Rectal smooth muscle tissue (tissue), 1 donor: ENCODE measurements around the gene NAGPA.

ENCODE experiments used
- H3K27ac ChIP-seq: one replicate; pipeline ENCODE4 v1.7.0; 2013; ENCODE audit warnings: low read depth, low read length, inconsistent platforms
- H3K27me3 ChIP-seq: one replicate; pipeline ENCODE4 v1.7.0; 2013; ENCODE audit warnings: low read length; ENCODE audit not compliant: control insufficient read depth, insufficient read depth
- H3K36me3 ChIP-seq: one replicate; pipeline ENCODE4 v1.7.0; 2013; ENCODE audit warnings: low read length; ENCODE audit not compliant: control insufficient read depth, insufficient read depth
- H3K4me1 ChIP-seq: one replicate; pipeline ENCODE4 v1.7.0; 2013; ENCODE audit warnings: low read length; ENCODE audit not compliant: control insufficient read depth, insufficient read depth
- H3K4me3 ChIP-seq: one replicate; pipeline ENCODE4 v1.7.0; 2013; ENCODE audit warnings: low read length
- H3K9ac ChIP-seq: one replicate; pipeline ENCODE4 v1.7.0; 2013; ENCODE audit warnings: low read length

NAGPA gene

DNA sequence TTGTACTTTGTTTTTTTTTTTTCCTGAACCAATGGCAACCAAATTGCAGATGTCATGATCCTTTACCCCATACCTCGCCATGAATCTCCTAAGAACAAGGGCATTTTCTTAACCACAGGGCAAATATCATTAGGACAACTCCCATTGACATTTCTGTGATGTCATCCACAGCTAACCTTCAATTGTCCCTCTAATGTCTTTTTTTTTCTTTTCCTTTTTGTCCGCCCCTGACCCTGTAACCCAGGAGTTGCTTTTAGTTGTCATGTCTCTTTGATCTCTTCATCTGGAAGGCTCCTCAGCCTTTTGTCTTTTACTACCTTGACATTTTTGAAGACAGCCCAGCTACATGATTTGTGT, 410 bp upstream of the NAGPA start:
- Histone ChIP-seq H3K9ac (peak overlapping the region; percentile 41), H3K27me3 (no peaks in the 10 kb centered on the region), H3K4me3 (peak overlapping the region; percentile 85), H3K4me1 (peaks cover 12% of the 10 kb centered on the region), H3K36me3 (no peaks in the 10 kb centered on the region), H3K27ac (peak overlapping the region; percentile 74)

DNA sequence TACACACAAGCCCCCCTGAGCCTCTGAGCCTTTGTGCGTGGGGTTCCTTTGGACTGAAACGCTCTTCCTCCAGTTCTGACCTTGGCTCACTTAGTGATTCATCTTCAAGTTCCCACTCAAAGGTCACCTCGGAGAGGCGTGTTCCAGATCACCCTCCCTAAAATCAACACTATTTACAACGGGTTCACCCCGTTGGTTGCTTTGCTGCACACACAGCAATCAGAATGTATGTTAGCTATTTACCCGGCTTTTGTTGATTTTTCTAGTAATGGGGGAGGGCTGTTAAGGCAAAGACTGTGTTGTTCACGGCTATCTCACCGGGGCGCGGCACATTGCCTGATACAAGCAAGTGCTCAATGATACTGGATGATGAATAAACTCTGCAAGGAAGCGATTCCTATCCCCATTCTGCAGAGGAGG, 977 bp downstream of the NAGPA start:
- no peak overlapping the region for H3K27ac ChIP-seq
- no peaks in the 10 kb centered on the region for H3K27me3 ChIP-seq
- H3K36me3 ChIP-seq, result no peaks in the 10 kb centered on the region
- peak overlapping the region; percentile 45 for H3K9ac ChIP-seq
- peak overlapping the region; percentile 85 for H3K4me3 ChIP-seq
- H3K4me1 ChIP-seq, result peaks cover 12% of the 10 kb centered on the region

DNA sequence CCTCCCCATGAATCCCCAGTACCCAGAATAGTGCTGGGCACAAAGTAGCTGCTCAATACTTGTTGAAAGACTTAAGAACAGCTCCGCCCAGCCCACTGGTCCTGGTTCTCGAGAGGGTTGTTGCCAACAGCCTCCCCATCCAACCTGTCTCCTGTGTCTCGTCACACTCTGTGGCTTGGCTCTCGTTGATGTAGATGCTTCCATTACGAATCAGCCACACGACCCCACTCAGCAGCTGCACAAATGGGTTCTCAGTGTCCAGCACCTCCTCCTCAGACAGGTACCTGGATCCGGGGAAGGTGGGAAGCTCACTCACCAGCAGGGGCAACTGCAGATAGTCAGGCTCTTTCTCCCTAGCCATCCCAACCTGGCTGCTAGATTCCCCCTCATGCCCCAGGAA, 2.1 kb downstream of the NAGPA start:
- Histone ChIP-seq H3K27ac (no peak overlapping the region), H3K27me3 (no peaks in the 10 kb centered on the region), H3K4me1 (peaks cover 12% of the 10 kb centered on the region), H3K36me3 (no peaks in the 10 kb centered on the region), H3K4me3 (no peak overlapping the region), H3K9ac (no peak overlapping the region)

- H3K36me3 ChIP-seq, result no peaks in the 10 kb centered on the region
These were observed 3.4 kb downstream of the NAGPA start for GRCh38 chr16:5030251-5030870.

GRCh38 chr16:5028950-5029475, 4.7 kb downstream of the NAGPA start:
- no peak overlapping the region for H3K27ac ChIP-seq
- H3K36me3 ChIP-seq, result no peaks in the 10 kb centered on the region
- peaks cover 6% of the 10 kb centered on the region for H3K4me1 ChIP-seq
- no peak overlapping the region for H3K4me3 ChIP-seq
- H3K27me3 ChIP-seq, result no peaks in the 10 kb centered on the region
- no peak overlapping the region for H3K9ac ChIP-seq

More at GRCh38 chr16:5030251-5030870, 3.4 kb downstream of the NAGPA start:
- no peak overlapping the region for H3K9ac ChIP-seq
- no peaks in the 10 kb centered on the region for H3K27me3 ChIP-seq
- peaks cover 12% of the 10 kb centered on the region for H3K4me1 ChIP-seq
- H3K4me3 ChIP-seq, result no peak overlapping the region
- no peak overlapping the region for H3K27ac ChIP-seq

DNA sequence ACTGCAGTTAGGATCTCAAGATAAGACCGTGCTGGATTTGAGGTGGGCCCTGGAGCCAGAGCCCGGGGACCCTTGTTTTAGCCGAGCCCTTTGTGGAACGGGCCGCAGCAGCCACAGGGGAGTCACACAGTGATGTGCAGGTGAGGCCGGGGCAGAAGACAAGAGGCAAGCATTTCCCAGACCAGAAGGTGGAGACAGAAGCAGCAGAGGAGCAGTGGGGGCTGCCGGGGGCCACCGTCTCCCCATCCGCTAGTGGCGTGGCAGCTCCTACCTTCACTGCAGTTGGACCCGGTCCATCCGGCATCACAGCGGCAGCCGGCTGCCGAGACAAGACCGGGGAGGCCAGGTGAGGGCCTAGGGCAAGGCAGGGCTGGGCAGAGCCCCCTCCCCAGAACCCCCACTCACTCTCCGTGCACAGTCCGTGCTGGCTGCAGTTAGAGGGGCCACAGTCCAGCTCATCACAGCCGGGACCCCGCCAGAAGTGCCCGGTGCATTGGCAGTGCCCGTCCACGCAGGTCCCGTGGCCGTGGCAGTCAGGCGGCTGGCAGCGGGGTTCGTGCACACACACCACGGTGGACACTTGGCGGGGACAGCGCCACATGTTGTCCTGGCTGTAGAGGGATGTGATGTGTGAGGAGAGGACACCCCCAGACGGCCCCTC, 6.0 kb downstream of the NAGPA start:
- Histone ChIP-seq H3K9ac (no peak overlapping the region), H3K4me3 (no peak overlapping the region), H3K27me3 (no peaks in the 10 kb centered on the region), H3K27ac (no peak overlapping the region), H3K4me1 (peaks cover under 1% of the 10 kb centered on the region), H3K36me3 (no peaks in the 10 kb centered on the region)

GRCh38 chr16:5027086-5027485, 6.6 kb downstream of the NAGPA start:
- H3K27ac ChIP-seq, result no peak overlapping the region
- H3K36me3 ChIP-seq, result no peaks in the 10 kb centered on the region
- H3K9ac ChIP-seq, result no peak overlapping the region
- H3K4me1 ChIP-seq, result no peaks in the 10 kb centered on the region
- no peaks in the 10 kb centered on the region for H3K27me3 ChIP-seq
- H3K4me3 ChIP-seq, result no peak overlapping the region

DNA sequence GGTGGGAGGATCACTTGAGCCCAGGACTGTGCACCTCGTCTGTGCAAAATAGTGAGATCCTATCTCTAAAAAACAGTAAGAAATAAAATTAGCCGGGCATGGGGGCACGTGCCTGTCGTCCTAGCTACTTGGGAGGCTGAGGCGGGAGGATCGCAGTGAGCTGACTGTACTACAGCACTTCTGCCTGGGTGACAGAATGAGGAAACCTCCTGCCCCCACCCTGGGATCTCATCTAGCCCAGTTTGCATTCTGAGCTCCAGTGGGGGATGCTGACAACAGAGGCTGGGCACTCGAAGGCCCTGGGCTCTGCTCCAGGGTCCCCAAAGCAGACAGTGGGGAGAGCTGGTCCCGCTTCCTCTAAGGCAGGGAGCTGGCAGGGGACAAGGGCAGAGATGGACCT, 7.1 kb downstream of the NAGPA start:
- Histone ChIP-seq H3K36me3 (no peaks in the 10 kb centered on the region), H3K27me3 (no peaks in the 10 kb centered on the region), H3K4me3 (no peak overlapping the region), H3K4me1 (no peaks in the 10 kb centered on the region), H3K27ac (no peak overlapping the region), H3K9ac (no peak overlapping the region)

DNA sequence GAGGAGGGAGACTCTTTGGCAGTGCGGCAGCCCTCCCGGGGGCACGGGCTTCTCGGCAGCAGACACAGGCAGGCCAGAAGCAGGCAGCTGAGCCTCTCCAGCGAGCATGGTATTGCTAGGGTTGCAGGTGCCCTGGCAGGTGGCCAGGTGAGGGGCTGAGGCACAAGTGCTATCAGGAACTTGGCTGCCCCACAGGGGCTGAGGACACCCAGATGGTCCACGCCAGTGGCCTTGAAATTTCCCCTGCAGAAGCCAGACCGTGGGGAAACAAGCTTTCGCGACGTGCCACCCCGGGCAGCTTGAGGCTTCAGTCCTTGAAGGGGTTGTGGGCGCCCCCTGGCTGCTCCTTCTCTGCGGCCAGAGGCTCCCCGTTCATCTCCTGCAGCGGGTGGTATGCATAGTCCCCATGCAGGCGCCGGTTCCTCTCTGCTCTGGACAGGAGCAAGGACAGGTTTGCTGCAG, 8.5 kb downstream of the NAGPA start:
- Histone ChIP-seq H3K27me3 (no peaks in the 10 kb centered on the region), H3K36me3 (no peaks in the 10 kb centered on the region), H3K9ac (no peak overlapping the region), H3K4me1 (no peaks in the 10 kb centered on the region), H3K4me3 (no peak overlapping the region), H3K27ac (no peak overlapping the region)

DNA sequence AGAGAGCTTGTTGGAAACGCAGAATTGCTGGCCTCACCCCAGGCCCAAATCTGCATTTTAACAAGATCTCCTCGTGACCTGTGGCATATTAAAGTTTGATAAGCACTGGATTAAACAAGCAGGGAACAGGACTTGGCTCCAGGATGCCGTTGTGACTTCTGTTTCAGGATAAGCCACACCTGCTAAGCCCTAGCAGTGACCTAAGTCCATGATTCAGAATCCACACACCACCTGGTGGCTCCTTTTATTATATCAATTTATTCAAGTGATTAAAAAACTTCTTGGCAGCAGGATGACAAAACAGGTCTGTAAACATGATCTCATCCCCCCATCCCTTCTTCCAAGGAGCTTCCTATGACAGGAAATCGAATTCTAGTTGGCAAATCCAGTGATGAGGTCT, 9.1 kb downstream of the NAGPA start:
- no peaks in the 10 kb centered on the region for H3K27me3 ChIP-seq
- no peak overlapping the region for H3K9ac ChIP-seq
- no peaks in the 10 kb centered on the region for H3K36me3 ChIP-seq
- no peak overlapping the region for H3K4me3 ChIP-seq
- H3K27ac ChIP-seq, result no peak overlapping the region
- H3K4me1 ChIP-seq, result no peaks in the 10 kb centered on the region

GRCh38 chr16:5022521-5022920, 11.2 kb downstream of the NAGPA start:
- Histone ChIP-seq H3K4me1 (no peaks in the 10 kb centered on the region), H3K4me3 (no peak overlapping the region), H3K27ac (no peak overlapping the region), H3K9ac (no peak overlapping the region), H3K27me3 (no peaks in the 10 kb centered on the region), H3K36me3 (no peaks in the 10 kb centered on the region)

DNA sequence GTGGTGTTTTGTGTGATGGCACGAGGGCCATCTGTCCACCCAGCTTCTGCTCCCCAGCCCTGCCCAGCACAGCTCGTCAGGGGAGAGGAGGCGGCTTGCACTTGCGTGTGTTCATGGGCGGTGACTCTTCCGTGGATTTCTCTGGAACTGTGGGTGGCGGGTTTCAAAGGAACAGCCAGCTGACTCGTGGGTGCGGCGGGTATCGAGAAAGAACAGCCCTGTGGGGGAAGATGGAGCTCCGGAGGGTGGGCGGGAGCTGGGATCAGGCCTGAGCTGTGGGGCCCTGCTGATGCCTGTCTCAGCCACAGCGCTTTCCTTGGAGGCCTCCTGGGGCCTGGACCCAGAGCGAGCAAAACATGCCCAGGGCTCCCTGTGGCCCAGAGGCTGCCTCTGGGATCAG, 13.2 kb downstream of the NAGPA start:
- no peaks in the 10 kb centered on the region for H3K27me3 ChIP-seq
- H3K4me3 ChIP-seq, result no peak overlapping the region
- no peak overlapping the region for H3K27ac ChIP-seq
- no peak overlapping the region for H3K9ac ChIP-seq
- no peaks in the 10 kb centered on the region for H3K4me1 ChIP-seq
- H3K36me3 ChIP-seq, result no peaks in the 10 kb centered on the region

DNA sequence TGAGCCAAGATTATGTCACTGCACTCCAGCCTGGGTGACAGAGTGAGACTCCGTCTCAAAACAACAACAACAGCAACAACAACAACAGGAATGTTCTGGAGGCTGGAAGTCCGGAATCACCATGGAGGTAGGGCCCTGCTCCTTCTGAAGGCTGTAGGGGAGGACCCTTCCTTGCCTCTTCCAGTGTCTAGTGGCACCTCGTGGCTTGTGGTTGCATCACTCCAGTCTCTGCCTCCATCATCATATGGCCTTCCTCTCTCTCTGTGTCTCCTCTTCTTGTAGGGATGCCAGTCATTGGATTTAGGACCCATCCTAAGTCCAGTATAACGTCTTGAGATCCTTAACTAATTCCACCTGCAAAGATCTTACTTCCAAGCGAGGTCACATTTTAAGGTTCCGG, 14.0 kb downstream of the NAGPA start:
- Histone ChIP-seq H3K4me1 (no peaks in the 10 kb centered on the region), H3K9ac (no peak overlapping the region), H3K4me3 (no peak overlapping the region), H3K27me3 (no peaks in the 10 kb centered on the region), H3K36me3 (no peaks in the 10 kb centered on the region), H3K27ac (no peak overlapping the region)
